ENCODE data around the gene BBS9.

DNA sequence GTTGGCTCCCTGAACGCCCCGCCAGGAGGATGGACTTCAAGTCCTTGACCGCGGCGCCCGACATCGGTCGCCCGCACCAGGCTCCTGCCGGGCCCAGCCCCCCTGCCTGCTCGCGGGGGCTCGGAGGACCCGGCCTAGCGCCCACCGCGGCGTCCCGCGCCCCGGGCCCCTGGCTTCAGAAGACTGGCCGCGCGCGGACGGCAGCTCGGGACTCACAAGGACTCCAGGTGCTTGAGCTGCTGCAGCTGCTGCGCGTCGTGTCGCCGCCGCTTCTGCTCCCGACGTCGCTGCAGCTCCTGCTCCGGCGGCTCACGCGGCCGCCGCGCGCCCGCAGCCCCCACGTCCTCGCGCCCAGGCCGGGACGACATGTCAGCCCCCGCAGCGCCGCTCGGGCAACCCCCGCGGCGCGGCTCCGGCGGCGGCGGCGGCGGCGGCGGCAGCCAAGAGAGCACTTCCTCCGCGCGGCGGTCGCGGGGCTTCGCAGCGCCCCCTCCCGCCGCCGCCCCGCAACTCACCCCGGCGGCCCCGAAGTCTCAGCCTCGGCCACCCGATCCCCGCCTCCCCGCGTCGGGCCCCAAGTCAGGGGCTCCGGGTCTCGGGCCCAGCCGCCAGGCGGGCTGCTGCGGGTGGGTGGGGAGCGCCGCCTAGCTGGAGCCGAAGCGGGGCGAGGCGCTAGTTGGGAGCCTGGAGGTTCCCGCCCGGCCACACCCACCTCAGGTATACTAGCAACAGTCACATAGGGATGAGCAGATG, 20.2 kb upstream of the BBS9 start, which contains the start of gene RP9:
- TF ChIP-seq, protein P1, sequence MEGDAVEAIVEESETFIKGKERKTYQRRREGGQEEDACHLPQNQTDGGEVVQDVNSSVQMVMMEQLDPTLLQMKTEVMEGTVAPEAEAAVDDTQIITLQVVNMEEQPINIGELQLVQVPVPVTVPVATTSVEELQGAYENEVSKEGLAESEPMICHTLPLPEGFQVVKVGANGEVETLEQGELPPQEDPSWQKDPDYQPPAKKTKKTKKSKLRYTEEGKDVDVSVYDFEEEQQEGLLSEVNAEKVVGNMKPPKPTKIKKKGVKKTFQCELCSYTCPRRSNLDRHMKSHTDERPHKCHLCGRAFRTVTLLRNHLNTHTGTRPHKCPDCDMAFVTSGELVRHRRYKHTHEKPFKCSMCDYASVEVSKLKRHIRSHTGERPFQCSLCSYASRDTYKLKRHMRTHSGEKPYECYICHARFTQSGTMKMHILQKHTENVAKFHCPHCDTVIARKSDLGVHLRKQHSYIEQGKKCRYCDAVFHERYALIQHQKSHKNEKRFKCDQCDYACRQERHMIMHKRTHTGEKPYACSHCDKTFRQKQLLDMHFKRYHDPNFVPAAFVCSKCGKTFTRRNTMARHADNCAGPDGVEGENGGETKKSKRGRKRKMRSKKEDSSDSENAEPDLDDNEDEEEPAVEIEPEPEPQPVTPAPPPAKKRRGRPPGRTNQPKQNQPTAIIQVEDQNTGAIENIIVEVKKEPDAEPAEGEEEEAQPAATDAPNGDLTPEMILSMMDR (IDR thresholded peaks at IDR 0.05): peak; percentile 48 to 82 (median 64)
- TF ChIP-seq POLR2A (IDR thresholded peaks at IDR 0.05): peak; percentile 61

Data from right lobe of liver (tissue), 4 donors.